GM21390 (cell line): ENCODE results near the gene BSDC1.
"Not testable (repeated sequence)": the region's sequence is repeated elsewhere in the genome, so short reads cannot be mapped to it uniquely, and the experiment has no call there.

ENCODE experiments used
- ATAC-seq: cut with Tn5 transposase; IDR thresholded peaks from one replicate; pipeline ENCODE4 v1.9.1; 2021; ENCODE audit not compliant: unreplicated experiment

The BSDC1 gene

GRCh38 chr1:32396524-32396923, 2.3 kb upstream of the BSDC1 start:
- ATAC-seq, result not testable (repeated sequence)

DNA sequence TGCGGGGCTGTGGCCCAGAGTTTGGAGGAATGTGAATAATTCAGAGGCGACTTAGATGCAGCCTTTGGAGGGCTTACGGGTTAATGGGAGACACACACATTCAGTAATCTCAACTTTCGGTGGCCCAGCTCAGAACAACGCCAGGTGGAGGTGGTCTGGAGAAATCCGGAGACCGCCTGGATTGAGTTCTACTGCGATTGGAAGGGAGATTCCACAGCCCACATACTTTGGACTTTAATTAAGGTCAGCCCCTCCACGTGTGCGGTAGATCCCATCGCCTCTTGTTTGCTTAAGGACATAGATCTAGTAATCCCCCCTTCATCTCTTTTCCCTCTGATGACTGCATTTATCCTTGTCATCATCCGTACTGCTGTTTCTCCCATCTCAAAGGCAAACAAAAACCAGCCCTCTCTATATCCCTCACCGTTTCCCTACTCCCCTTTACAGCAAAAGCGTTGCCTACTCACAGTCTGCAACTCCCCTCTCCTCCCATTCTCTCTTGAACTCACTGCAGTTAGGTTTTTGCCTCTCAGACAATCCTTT, 720 bp upstream of the BSDC1 start:
- ATAC-seq, result peak; percentile 1

DNA sequence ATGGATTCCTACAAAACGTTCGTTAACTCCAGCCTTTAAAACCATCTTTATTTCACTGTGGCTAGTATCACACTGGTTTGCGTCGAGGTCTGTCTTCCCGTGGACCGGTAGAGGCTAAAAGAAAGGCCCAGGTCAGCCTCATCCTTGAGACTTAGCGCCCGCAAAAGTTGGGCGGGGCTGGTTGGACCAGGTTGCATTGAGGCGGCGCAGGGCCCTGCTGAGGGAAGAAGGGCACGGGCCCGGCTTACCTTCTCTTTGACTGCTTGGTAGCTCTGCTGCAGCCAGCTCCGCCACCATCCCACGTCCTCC, 455 bp downstream of the BSDC1 start:
- ATAC-seq, result peak; percentile 7

- ATAC-seq, result no peak
Observed at GRCh38 chr1:32393136-32393535, 1.1 kb downstream of the BSDC1 start.

- no peak for ATAC-seq
Observed at GRCh38 chr1:32392325-32392724, 1.9 kb downstream of the BSDC1 start.

GRCh38 chr1:32390904-32391870, 3.1 kb downstream of the BSDC1 start:
- ATAC-seq, result no peak

DNA sequence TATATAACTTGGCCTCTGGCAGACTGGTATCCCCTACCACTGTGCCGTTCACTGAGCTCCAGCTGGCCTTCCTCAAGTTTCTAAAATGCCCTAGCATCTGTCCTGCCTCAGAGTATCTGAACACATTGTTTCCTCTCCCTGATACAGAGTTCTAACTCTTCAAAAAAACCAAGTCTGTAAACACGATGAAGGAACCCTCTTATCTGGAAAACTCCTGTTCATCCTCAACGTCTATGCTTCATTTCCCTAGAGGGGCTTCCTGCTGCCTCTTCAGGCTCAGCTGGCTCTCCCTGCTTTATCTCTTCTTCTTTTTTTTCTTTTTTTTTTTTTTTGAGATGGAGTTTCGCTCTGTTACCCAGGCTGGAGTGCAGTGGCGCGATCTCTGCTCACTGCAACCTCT, 5.6 kb downstream of the BSDC1 start:
- no peak for ATAC-seq

DNA sequence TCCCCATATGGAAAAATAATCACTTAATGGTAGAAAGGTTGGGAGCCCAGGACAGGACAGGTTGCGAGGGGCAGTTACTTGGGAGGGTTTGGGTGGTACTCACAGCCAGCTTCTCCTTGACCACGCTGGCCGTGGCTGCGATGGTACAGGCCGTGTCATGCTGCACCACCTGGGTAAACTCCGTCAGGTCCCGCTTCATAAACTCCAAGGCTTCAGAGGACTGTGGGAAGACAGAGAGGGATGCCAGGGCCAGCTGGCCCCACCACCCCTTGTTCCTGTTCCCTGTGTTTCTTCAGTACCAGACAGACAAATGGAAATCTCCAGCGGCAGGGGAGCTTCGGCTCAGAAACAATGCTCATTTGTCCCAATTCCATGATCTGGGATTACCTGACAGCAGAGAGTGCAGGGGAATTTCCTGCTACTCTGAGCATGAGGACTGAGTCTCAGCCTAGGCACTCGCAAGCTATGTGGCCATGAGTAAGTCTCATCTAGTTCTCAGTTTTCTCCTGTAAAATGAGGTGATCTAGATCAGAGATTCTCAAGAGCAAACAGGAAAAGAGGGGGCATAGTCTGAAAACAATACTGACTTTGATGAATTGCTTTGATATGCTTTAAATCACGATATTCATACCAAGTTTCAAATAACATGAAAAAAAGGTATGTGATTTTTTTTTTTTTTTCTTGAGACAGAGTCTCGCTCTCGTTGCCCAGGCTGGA, 7.4 kb downstream of the BSDC1 start:
- no peak for ATAC-seq

- no peak for ATAC-seq
Observed at GRCh38 chr1:32380057-32380456, 14.2 kb downstream of the BSDC1 start.

- ATAC-seq, result no peak
Observed at GRCh38 chr1:32377541-32378220, 16.6 kb downstream of the BSDC1 start.

DNA sequence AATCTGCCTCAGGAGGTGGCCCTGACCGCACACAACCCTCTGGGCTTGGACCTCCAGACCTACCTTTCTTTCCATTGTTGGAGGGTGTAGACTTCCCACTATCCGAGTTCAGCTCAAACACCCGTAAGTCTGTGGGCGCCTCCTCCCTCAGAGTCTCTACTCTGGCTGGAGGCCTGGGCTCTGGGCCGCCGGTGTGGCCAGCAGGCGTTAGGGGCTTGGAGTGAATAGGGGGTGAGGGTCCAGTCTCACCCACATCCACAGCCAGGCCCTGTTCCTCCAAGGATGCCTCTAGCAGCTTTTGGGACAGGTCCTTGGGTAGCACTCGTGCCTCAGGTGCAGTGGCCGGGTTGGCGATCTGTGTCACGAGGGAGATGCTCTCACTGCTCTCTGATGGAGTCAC, 18.0 kb downstream of the BSDC1 start:
- no peak for ATAC-seq

DNA sequence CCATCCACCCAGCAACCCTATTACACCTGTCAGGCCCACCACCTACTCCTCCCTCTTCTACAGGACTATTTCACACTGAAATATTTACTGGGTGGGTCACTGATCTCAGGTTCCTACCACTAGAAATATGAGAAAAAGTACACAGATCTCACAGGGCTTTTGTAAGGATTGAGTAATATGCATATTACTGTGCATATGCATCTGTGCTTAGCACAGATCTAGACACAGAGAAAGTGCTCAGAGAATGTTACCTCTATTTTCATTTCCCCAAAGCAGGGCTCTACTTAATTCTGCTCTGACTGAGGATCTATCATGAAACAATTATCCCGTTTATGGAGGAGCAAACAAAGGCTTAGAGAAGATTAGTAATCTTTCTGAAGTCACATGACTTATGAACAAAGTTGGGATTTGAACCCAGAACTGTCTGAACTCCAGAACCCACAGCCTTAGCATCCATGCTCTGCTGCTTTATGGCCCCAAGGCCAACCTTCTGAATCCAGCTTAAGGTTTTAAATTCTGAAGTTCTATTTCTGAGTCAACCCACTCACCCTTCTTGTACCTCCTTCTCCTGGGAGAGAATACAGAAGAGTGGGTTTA, 20.1 kb downstream of the BSDC1 start:
- no peak for ATAC-seq

GRCh38 chr1:32372149-32372756, 22.0 kb downstream of the BSDC1 start:
- no peak for ATAC-seq

- no peak for ATAC-seq
Observed at GRCh38 chr1:32367912-32368635, 26.2 kb downstream of the BSDC1 start.

DNA sequence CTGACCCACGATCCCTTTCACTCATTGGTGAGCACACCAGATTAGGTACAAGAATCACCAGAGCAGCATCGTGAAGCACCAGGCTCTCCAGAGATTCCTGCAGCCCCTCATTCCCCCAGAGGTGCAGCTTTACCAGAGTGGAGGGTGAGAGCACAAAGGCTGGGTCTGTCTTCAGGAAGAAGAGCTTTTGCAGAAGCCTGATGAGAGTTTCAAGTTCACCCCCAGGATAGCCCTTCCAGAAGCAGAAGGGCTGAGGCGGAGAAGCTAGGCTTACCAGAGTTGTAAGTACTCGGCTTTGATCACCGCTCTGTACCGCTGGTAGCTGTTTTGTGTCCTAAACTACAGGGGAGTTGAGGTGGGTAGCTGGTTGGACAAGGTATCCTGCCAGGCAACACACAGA, 28.8 kb downstream of the BSDC1 start:
- ATAC-seq, result no peak

DNA sequence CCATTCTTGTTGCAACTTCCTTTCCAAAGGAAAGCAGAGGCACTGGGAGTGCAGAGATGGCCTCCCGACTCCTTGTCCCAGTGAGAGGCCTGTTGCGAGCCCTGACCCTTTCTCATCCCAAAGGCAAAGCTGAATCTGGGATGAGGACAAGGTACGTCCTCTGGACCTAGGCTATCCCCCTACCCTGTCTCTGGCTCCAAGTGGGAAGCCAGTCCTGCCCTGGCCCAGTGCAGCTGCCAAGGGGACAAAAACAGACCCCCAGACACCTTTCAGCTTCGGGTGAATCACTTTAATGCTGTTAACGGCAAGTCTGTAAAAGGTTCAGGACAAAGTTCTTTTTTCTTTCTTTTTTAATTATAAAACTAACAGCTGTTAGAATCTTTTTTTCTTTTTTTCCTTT, 29.4 kb downstream of the BSDC1 start:
- ATAC-seq, result no peak

- ATAC-seq, result no peak
Observed at GRCh38 chr1:32363713-32364112, 30.5 kb downstream of the BSDC1 start.

- ATAC-seq, result no peak
Observed at GRCh38 chr1:32362474-32363313, 31.5 kb downstream of the BSDC1 start, which contains the start of the genes FAM229A and TSSK3. TSS of gene FAM229A (minus strand) at chr1:32362485. CDS start at chr1:32362091, 394 bp downstream. TSS of gene TSSK3 (plus strand) at chr1:32362539. CDS start at chr1:32362702, 163 bp downstream.
